Measurements from ENCODE around the gene HGS. TPM values are rescaled to one million over a fixed set of nuclear protein-coding genes. Genes with fewer than 3 reads are reported as not detected.

The HGS gene
- total RNA-seq, 2 experiments from 2014 or later = 118 to 127 TPM

DNA sequence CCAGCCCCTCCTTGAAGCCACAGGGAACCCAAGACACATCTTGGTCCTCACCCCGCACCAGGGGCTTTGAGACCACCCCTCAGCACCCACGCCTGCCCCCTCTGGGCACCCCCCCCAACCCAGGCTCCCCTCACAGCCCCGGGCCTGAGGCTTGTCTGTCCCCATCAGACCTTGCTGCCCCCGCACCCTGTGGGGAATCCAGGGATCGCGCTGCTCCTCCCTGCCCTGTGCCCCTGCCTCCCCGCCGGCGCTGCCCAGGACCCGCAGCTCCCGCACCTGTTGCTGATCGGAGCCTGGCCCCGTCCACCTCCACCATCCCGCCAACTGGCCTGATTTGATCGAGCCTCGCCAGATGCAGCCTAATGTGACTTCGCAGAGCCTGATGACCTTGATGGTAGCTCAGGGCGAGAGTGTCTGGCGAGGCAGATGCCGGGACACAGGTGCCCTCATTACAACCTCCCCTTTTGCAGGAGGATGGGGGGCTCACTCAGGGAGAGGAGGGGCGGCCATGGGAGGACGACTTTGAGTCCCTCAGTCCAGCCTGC lies 57.3 kb downstream of the HGS start:
- ATAC-seq (ENCODE audit: poor library complexity) = no peak
- no peak overlapping the region for H3K4me3 ChIP-seq (ENCODE audit: low read length)
- H3K9me3 ChIP-seq (ENCODE audit: control insufficient read depth in 1 of 2, insufficient read depth in 1 of 2, low read length in 2 of 2) = peaks cover 0 to 10% of the 10 kb centered on the region in 2 experiments
- H3K4me1 ChIP-seq (ENCODE audit: insufficient read depth, low read length) = no peaks in the 10 kb centered on the region
- ChIA-PET POLR2A (no interaction called here), CTCF (no interaction called here)
- TF ChIP-seq, protein P1, sequence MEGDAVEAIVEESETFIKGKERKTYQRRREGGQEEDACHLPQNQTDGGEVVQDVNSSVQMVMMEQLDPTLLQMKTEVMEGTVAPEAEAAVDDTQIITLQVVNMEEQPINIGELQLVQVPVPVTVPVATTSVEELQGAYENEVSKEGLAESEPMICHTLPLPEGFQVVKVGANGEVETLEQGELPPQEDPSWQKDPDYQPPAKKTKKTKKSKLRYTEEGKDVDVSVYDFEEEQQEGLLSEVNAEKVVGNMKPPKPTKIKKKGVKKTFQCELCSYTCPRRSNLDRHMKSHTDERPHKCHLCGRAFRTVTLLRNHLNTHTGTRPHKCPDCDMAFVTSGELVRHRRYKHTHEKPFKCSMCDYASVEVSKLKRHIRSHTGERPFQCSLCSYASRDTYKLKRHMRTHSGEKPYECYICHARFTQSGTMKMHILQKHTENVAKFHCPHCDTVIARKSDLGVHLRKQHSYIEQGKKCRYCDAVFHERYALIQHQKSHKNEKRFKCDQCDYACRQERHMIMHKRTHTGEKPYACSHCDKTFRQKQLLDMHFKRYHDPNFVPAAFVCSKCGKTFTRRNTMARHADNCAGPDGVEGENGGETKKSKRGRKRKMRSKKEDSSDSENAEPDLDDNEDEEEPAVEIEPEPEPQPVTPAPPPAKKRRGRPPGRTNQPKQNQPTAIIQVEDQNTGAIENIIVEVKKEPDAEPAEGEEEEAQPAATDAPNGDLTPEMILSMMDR (IDR thresholded peaks at IDR 0.05) = no peak
- Mint-ChIP-seq H3K4me1 (ENCODE audit: low read depth) (peaks cover 4% of the 10 kb centered on the region), H3K27ac (no peak overlapping the region), H3K9me3 (no peaks in the 10 kb centered on the region), H3K27me3 (peaks cover 12% of the 10 kb centered on the region), H3K36me3 (ENCODE audit: low read depth) (no peaks in the 10 kb centered on the region), H3K4me3 (no peak overlapping the region)
- peak in 1 of 14 experiments; percentile 29 for DNase-seq
- intact Hi-C loops (cut with DNase I, micrococcal nuclease) = no loop called here
- H3K27me3 ChIP-seq (ENCODE audit: control insufficient read depth in 1 of 2, insufficient read depth in 2 of 2, low read length in 2 of 2) = no peaks in the 10 kb centered on the region
- no peak overlapping the region for H3K27ac ChIP-seq (ENCODE audit: low read depth in 1 of 2, low read length in 2 of 2)
- no peaks in the 10 kb centered on the region for H3K36me3 ChIP-seq (ENCODE audit: insufficient read depth, low read length)

DNA sequence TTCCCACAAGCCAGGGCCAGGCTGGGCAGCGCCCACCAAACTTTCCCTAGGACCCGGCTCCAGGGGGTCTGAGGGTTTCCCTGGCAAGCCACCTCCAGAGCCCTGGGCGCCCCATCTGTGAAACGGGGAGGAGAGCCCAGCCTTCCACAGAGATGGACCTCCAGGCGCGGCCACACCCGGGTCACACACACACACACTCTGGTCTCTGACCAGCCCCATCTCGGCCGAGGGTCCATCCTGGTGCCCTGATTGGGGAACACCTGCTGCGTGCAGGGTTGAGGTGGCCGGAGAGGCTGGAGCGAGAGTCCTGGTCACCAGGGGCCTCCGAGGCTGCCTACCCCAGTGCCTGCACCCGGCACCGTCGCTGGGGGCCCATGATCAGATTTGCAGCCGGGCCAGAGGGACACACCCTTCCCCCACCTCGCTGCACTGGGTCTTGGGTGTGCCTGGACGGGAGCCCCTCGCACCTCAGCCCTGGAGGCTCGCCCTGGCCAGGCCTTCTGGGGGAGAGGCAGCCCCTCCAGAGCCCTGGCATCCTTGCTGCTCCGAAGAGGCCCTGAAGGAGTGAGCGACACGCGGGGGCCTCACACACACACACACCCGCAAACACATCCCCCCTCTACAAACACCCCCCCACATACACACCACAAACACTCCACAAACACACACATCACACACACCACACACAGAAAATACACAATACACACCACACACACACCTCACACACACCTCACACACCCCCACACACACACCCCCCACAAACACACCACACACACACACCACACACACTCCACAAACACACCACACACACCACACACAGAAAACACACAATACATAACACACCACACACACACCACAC lies 58.0 kb downstream of the HGS start:
- TF ChIP-seq, protein P1 (IDR thresholded peaks at IDR 0.05) = no peak
- Histone ChIP-seq H3K4me3 (ENCODE audit: low read length) (no peak overlapping the region), H3K27ac (ENCODE audit: low read depth in 1 of 2, low read length in 2 of 2) (no peak overlapping the region), H3K36me3 (ENCODE audit: insufficient read depth, low read length) (no peaks in the 10 kb centered on the region), H3K27me3 (ENCODE audit: control insufficient read depth in 1 of 2, insufficient read depth in 2 of 2, low read length in 2 of 2) (no peaks in the 10 kb centered on the region), H3K4me1 (ENCODE audit: insufficient read depth, low read length) (no peaks in the 10 kb centered on the region), H3K9me3 (ENCODE audit: control insufficient read depth in 1 of 2, insufficient read depth in 1 of 2, low read length in 2 of 2) (peaks cover 0 to 10% of the 10 kb centered on the region in 2 experiments)
- H3K36me3 Mint-ChIP-seq (ENCODE audit: low read depth) = no peaks in the 10 kb centered on the region
- peaks cover 12% of the 10 kb centered on the region for H3K27me3 Mint-ChIP-seq
- ChIA-PET CTCF (no interaction called here), POLR2A (no interaction called here)
- no peak overlapping the region for H3K27ac Mint-ChIP-seq
- no peak for ATAC-seq (ENCODE audit: poor library complexity)
- H3K9me3 Mint-ChIP-seq = no peaks in the 10 kb centered on the region
- H3K4me3 Mint-ChIP-seq = no peak overlapping the region
- peaks cover 4% of the 10 kb centered on the region for H3K4me1 Mint-ChIP-seq (ENCODE audit: low read depth)
- intact Hi-C loops (cut with DNase I, micrococcal nuclease) = no loop called here
- DNase-seq = peak in 1 of 14 experiments; percentile 32

Small RNAs within 50 kb of the gene (microRNA-seq; reads per million reads assigned to microRNA genes)
- 0.61 reads per million for gene MIR6786 (ENCODE audit: borderline microRNAs expressed, borderline replicate concordance)

Other genes with a start within 250 kb of the HGS start
- 1,000 to 10,000 TPM; 1,296 to 1,318 TPM for gene ACTG1, start 171.2 kb upstream of the HGS start, total RNA-seq
- 1 to 10 TPM; 1.0 to 1.1 TPM for gene FSCN2, start 155.6 kb upstream of the HGS start, total RNA-seq
- gene FAAP100, start 131.7 kb upstream of the HGS start, total RNA-seq = 10 to 100 TPM; 18.7 to 19.7 TPM
- gene NPLOC4, start 46.9 kb upstream of the HGS start, total RNA-seq = 10 to 100 TPM; 61.0 to 62.4 TPM
- under 1 TPM in 1 of 2 experiments, not detected in 1; 0.17 TPM for gene TSPAN10, start 46.8 kb upstream of the HGS start, total RNA-seq
- under 1 TPM; 0.49 to 0.92 TPM for gene PDE6G, start 27.5 kb upstream of the HGS start, total RNA-seq
- gene OXLD1, start 17.4 kb upstream of the HGS start, total RNA-seq = 10 to 100 TPM; 24.6 to 25.3 TPM
- 10 to 100 TPM; 20.8 to 21.7 TPM for gene CCDC137, start 17.3 kb upstream of the HGS start, total RNA-seq
- 10 to 100 TPM; 35.7 to 38.5 TPM for gene ARL16, start 214 bp upstream of the HGS start, total RNA-seq
- 10 to 100 TPM; 26.2 to 26.5 TPM for gene MRPL12, start 19.4 kb downstream of the HGS start, total RNA-seq
- 1 to 10 TPM; 4.6 TPM for gene SLC25A10, start 28.3 kb downstream of the HGS start, total RNA-seq
- gene GCGR, start 120.1 kb downstream of the HGS start, total RNA-seq = not detected
- gene MCRIP1, start 149.3 kb downstream of the HGS start, total RNA-seq = 10 to 100 TPM; 36.9 to 37.7 TPM
- not detected for gene PPP1R27, start 151.0 kb downstream of the HGS start, total RNA-seq
- gene P4HB, start 176.5 kb downstream of the HGS start, total RNA-seq = 100 to 1,000 TPM; 223 to 233 TPM
- gene ARHGDIA, start 187.3 kb downstream of the HGS start, total RNA-seq = 100 to 1,000 TPM; 706 to 715 TPM
- gene ALYREF, start 207.6 kb downstream of the HGS start, total RNA-seq = 100 to 1,000 TPM in 1 of 2 experiments, 10 to 100 TPM in 1; 93.3 to 101 TPM
- gene ANAPC11, start 207.7 kb downstream of the HGS start, total RNA-seq = 10 to 100 TPM; 27.9 to 28.9 TPM
- gene NPB, start 218.2 kb downstream of the HGS start, total RNA-seq = under 1 TPM in 1 of 2 experiments, not detected in 1; 0.20 TPM
- gene PCYT2, start 227.4 kb downstream of the HGS start, total RNA-seq = 10 to 100 TPM; 18.7 to 18.9 TPM
- 10 to 100 TPM; 56.7 to 57.5 TPM for gene SIRT7, start 234.2 kb downstream of the HGS start, total RNA-seq
- gene MAFG, start 243.7 kb downstream of the HGS start, total RNA-seq = 10 to 100 TPM; 10.8 to 13.3 TPM

All from CD4-positive, alpha-beta T cell (primary cell).